Hindlimb muscle (tissue), 1 donor: ENCODE data around the gene SLC16A3. TPM values are rescaled to one million over a fixed set of nuclear protein-coding genes. Genes with fewer than 3 reads are reported as not detected.
A peak's percentile ranks its signal among the peaks of the same experiment; 100 is the strongest.

ENCODE experiments used
- DNase-seq: peaks from one replicate; pipeline ENCODE4 v3.0.0-alpha.2; 2013
- polyA plus RNA-seq: library from polyadenylated mRNA; unstranded; fragments of 120-200 nt; gene quantifications from one replicate; pipeline ENCODE4 v1.2.1, GENCODE V29; 2013; ENCODE audit not compliant: insufficient read length

The SLC16A3 gene
- polyA plus RNA-seq, 1 donor = 34.8 TPM

GRCh38 chr17:82269882-82270500 is 41.1 kb downstream of the SLC16A3 start:
- no peak for DNase-seq

DNA sequence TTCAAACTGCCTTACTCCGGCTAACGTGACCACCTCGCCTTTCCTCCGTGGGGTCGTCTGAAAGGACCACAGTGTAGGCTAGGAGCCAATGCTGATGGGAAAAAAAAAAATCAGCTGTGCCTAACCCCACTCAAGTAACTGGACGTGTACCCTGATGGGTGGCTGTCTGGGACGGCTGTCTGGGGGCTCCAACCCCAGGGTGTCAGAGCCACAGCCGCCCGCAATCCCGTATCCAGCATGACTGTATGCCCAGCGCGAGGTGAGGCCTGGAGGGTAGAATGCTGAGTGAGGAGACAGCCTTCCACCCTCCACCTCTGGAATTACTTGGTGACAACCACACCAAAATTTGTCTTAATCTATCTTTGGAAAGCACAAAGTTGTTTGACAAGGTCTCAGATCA is 41.8 kb downstream of the SLC16A3 start:
- no peak for DNase-seq

DNA sequence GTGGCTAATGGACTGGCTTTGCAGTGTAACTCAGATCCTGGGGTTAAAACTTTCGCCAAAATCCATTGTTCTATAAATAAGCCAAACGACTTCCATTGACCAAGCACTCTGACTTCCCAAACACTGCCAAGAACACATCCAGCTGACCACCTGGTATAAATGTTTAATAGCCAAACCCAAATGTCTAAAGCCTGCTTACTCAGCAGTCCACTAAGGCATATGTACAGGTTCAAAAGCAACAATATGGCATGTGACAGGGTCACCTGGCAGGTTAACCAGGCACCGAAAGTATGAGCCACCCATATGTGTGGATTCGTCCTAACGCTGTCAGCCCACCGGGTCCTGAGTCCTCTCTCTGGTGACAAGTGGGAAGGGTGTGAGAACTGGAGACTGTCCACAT is 42.6 kb downstream of the SLC16A3 start:
- no peak for DNase-seq

- DNase-seq = no peak
These were observed 43.9 kb downstream of the SLC16A3 start for GRCh38 chr17:82272495-82273326.

- peak; percentile 91 for DNase-seq
These were observed 44.7 kb downstream of the SLC16A3 start, which contains the start of gene CSNK1D for GRCh38 chr17:82273327-82274133. Gene CSNK1D, minus strand, starts transcription at chr17:82273700. Its CDS starts 319 bp downstream, at chr17:82273381.

- no peak for DNase-seq
These were observed 45.5 kb downstream of the SLC16A3 start for GRCh38 chr17:82274134-82275020.

- no peak for DNase-seq
These were observed 46.5 kb downstream of the SLC16A3 start for GRCh38 chr17:82275326-82275725.

- DNase-seq = no peak
These were observed 48.1 kb downstream of the SLC16A3 start for GRCh38 chr17:82276938-82277337.

DNA sequence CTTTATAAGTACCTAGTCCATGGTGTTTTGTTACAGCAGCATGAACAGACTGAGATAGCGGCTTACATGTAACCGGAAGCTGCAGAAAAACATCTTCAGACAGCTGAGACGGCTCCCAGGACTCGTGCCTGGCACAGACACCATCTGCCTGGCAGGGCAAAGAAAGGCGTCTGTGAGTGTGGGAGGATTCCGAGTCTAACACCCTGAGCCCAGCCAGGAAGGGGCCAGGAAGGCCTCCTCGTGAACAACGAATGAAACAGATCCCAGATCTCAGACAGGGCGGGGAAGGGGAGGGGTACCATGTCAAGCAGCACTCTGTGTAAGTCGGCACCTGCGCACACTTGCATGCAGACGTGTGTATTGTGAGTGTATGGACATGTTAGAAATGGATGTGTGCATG is 49.0 kb downstream of the SLC16A3 start:
- no peak for DNase-seq

DNA sequence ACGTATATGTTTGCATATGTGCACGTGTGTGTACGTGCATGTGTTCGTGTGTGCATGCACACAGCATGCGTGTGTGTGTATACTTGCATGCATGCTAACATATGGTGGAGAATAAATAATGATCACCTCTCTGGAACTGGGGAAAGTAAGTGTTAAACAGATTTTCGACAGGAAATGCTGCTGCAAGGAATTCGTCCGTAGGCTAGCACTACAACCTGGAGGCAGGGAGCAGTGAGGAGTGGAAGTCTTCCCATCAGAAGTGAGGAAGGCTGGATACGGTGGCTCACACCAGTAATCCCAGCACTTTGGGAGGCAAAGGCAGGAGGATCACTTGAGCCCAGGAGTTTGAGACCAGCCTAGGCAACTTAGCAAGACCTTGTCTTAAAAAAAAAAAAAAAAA is 49.5 kb downstream of the SLC16A3 start:
- DNase-seq = no peak

- no peak for DNase-seq
These were observed 50.0 kb downstream of the SLC16A3 start for GRCh38 chr17:82278786-82279391.

DNA sequence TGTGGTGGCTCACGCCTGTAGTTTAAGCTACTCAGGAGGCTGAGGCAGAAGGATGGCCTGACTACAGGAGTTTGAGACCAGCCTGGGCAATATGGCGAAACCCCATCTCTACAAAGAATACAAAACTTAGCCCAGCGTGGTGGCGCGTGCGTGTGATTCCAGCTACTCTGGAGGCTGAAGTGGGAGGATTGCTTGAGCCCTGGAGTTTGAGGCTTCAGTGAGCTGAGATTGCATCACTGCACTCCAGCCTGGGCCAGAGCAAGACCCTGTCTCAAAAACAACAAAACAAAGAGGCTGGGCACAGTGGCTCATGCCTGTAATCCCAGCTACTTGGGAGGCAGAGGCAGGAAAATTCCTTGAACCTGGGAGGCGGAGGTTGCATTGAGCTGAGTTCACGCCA is 51.7 kb downstream of the SLC16A3 start:
- no peak for DNase-seq

DNA sequence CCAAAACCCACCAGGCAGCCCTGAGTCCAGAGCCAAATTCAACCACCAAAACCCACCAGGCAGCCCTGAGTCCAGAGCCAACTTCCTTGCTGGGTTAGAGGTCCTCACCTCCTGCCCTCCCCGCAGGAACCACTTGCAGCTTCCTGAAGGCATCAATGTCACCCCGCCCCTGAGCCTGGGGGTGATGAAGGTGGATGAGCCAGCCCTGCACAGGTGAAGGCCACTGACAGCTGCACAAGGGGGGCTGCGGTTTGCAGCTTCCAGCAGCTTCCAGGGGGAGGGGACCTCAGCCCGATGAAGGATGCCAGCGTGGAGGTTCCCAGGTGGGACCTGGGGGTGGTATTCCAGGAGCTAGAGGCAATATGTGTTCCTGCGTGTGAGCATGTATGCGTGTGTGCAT is 52.2 kb downstream of the SLC16A3 start:
- no peak for DNase-seq

- no peak for DNase-seq
These were observed 52.8 kb downstream of the SLC16A3 start for GRCh38 chr17:82281502-82282238.

GRCh38 chr17:82282239-82283207 is 53.7 kb downstream of the SLC16A3 start:
- DNase-seq = no peak

DNA sequence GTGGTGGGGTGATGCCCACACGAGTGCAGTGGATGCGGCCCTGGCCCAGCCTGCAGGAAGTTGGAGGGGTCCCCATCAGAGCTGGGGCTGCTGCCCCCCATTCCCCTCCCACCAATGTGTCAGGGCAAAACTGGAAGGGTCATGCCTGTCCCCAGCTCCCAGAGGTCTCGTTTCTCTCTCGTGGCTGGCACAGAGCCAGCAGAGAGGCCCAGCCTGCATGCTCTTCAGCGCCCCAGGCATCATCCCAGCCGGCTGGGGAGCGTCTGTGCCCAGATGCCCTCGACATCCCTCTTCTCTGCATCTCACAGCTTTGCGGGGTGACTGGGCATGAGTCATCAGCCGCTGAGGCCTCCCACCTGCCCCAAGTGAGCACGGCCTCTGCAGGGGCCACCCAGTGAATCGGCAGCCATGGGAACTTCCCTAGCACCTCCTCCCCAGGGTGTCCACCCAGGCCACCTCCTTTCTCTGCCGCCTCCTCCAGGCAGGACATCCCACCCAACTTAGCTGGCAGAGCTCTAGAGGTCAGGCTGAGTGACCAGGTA is 54.4 kb downstream of the SLC16A3 start:
- DNase-seq = no peak

- DNase-seq = no peak
These were observed 56.3 kb downstream of the SLC16A3 start for GRCh38 chr17:82285141-82285540.

DNA sequence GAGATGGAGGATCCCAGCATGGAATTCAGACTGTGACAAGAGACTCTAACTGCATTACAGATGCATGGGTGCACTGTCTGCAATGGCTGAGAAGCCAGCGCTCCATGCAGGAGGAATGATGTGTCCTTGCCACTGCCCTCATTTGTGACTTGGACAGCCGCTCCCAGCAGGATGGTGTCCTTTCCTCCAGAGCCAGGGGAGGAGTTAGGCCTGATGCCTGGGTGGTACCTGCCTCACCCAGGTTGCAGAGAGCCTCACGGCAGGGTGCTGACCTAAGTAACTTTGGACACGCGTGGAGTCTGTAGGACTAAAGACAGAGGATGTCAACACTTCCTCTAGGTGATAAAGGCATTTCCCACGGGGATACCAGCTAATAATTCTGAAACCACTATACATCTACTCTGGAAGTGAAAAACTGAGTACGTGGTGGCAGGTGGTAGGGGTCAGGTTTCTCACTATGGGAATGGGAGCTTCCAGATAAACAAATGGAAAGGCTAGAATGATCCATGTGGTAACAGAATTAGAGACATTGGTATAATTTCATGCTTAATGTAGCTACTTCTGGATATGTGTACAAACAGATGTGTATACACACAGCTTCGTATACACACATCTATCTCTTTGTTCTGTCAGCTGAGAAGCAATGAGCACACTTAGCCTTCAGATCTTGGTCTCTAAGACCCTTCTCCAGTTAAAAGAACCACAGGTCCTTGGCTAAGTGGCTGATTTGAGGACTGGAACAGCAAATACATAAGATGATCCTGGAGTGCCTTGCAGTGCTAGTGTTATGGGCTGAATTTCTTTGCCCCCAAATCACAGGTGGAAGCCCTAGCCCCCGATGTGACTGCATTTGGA is 58.4 kb downstream of the SLC16A3 start:
- DNase-seq = no peak
